Activated T-cell treated with anti-CD3 and anti-CD28 coated beads, Interleukin-2, amount 50 U/mL, for 24 hours (primary cell): ENCODE results near the gene GALNT10.

Experiments used
- DNase-seq: peaks from one replicate; pipeline ENCODE4 v3.0.0-alpha.2; 2020
- H3K27ac Mint-ChIP-seq: 2 replicates; pipeline ENCODE4 v1.8.0; 2020; ENCODE audit warnings: mild to moderate bottlenecking, mixed read lengths
- H3K27me3 Mint-ChIP-seq: 2 replicates; pipeline ENCODE4 v1.8.0; 2020; ENCODE audit warnings: mixed read lengths
- H3K36me3 Mint-ChIP-seq: 2 replicates; pipeline ENCODE4 v1.8.0; 2020; ENCODE audit warnings: low read depth, mixed read lengths
- H3K4me1 Mint-ChIP-seq: 2 replicates; pipeline ENCODE4 v1.8.0; 2020; ENCODE audit warnings: low read depth, mixed read lengths
- H3K4me3 Mint-ChIP-seq: 2 replicates; pipeline ENCODE4 v1.8.0; 2020; ENCODE audit warnings: mild to moderate bottlenecking, moderate library complexity, mixed read lengths
- H3K9me3 Mint-ChIP-seq: 2 replicates; pipeline ENCODE4 v1.8.0; 2020; ENCODE audit warnings: mixed read lengths

Gene GALNT10

GRCh38 chr5:154165886-154166285 is 24.6 kb upstream of the GALNT10 start:
- H3K4me1 Mint-ChIP-seq: no peaks in the 10 kb centered on the region
- no peak overlapping the region for H3K27ac Mint-ChIP-seq
- no peaks in the 10 kb centered on the region for H3K36me3 Mint-ChIP-seq
- no peaks in the 10 kb centered on the region for H3K9me3 Mint-ChIP-seq
- H3K4me3 Mint-ChIP-seq: no peak overlapping the region
- DNase-seq: no peak
- H3K27me3 Mint-ChIP-seq: peaks cover 35% of the 10 kb centered on the region

DNA sequence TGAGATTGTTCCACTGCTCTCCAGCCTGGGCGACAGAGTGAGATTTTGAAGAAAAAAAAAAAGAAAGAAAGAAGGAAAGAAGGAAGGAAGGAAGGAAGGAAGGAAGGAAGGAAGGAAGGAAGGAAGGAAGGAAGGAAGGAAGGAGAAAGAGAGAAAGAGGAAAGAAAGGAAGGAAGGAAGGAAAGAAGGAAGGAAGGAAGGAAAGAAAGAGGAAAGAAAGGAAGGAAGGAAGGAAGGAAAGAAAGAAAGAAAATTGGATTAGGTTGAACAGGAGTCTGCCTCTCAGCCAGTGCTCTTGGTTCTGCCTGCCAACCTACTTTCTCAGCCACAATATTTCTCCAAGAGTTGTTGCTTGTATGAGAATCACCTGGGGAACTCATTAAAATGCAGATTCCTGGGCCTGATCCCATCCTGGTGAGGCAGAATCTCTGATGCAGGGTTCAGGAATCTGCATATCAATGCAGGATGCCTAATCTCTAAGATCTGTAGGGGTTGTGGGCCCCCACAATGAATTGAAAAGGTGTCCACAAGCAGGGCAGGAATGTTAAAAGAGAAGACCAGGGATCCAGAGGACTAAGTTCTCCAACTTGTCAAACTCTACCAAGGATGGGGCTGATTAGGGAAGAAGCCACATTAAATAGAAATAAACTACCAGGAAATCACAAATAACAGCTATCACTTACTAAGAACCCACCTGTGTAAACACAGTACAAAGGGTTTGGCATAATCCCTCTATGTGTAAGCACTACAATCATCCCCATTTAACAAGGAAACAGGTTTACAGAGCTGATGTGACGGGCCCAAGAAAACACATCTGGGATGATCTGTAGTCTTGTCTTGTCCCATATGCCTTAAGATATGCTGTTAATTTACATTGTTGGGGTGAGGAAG is 23.4 kb upstream of the GALNT10 start:
- peaks cover 30% of the 10 kb centered on the region for H3K27me3 Mint-ChIP-seq
- H3K36me3 Mint-ChIP-seq: no peaks in the 10 kb centered on the region
- no peaks in the 10 kb centered on the region for H3K4me1 Mint-ChIP-seq
- H3K27ac Mint-ChIP-seq: no peak overlapping the region
- no peak for DNase-seq
- no peaks in the 10 kb centered on the region for H3K9me3 Mint-ChIP-seq
- H3K4me3 Mint-ChIP-seq: no peak overlapping the region

DNA sequence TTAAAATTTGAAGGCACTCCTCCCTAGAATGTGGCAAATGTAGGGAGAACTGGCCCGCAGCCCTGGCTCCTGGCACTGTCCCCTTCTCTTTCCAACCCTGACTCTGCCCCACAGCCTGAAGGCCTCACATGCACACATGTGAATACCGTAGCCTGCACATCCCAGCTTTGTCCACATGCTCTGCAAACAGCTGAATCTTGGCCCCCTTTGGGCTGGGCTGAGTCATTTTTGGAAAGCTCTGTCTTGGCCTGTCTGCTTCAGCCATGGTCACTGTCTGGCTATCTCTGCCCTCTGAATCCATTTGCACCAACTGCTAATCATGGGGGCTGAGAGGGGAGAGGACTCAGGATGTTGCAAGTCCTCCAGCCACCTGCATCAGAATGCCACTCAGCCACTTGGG is 22.1 kb upstream of the GALNT10 start:
- Mint-ChIP-seq H3K27me3 (peaks cover 24% of the 10 kb centered on the region), H3K4me3 (no peak overlapping the region), H3K36me3 (no peaks in the 10 kb centered on the region), H3K4me1 (no peaks in the 10 kb centered on the region), H3K9me3 (no peaks in the 10 kb centered on the region), H3K27ac (no peak overlapping the region)
- DNase-seq: no peak

GRCh38 chr5:154172785-154173184 is 17.7 kb upstream of the GALNT10 start:
- Mint-ChIP-seq H3K9me3 (no peaks in the 10 kb centered on the region), H3K27ac (no peak overlapping the region), H3K4me1 (no peaks in the 10 kb centered on the region), H3K36me3 (no peaks in the 10 kb centered on the region), H3K4me3 (no peak overlapping the region), H3K27me3 (no peaks in the 10 kb centered on the region)
- DNase-seq: no peak

DNA sequence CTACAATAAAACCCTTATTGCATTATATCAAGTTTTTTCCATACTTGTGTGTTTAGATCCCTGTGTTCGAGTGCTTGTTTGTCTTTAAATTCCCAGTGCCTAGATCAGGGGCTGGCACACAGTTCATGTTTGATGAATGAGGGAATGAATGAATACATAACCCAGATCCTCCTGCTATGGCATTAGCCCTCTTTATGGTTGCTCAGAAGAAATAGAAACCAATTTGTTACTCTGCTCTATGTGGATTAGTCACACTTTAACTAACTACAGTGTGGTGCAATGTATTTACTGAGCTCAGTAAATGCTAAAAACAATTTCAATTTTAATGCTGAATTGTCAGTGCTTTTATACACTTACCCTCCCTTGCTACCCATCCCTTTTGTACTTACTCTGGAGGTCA is 16.4 kb upstream of the GALNT10 start:
- H3K4me3 Mint-ChIP-seq: no peak overlapping the region
- H3K27me3 Mint-ChIP-seq: peaks cover 3% of the 10 kb centered on the region
- H3K36me3 Mint-ChIP-seq: no peaks in the 10 kb centered on the region
- DNase-seq: no peak
- no peaks in the 10 kb centered on the region for H3K9me3 Mint-ChIP-seq
- H3K4me1 Mint-ChIP-seq: no peaks in the 10 kb centered on the region
- no peak overlapping the region for H3K27ac Mint-ChIP-seq

GRCh38 chr5:154176181-154176580 is 14.4 kb upstream of the GALNT10 start:
- Mint-ChIP-seq H3K36me3 (no peaks in the 10 kb centered on the region), H3K27ac (no peak overlapping the region), H3K9me3 (no peaks in the 10 kb centered on the region), H3K4me3 (no peak overlapping the region), H3K27me3 (peaks cover 13% of the 10 kb centered on the region), H3K4me1 (no peaks in the 10 kb centered on the region)
- no peak for DNase-seq

DNA sequence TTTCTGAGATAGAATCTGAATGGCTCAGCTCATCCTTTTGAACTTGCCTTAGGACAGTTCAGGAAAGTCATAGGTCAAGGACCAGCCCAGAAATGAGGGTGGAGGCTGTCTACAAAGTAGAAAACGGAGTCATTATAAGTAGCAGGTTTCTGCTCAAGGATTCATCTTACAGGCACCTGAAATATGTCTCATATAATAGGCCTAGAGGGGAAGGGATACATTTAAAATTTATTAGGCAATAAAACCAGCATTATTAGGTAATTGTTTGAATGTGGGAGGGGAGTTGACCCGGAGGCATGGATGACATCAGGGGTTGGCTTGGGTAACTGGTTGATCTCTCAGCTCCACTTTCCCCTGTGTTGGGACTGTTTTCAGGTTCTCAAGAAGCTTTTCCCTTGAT is 11.9 kb upstream of the GALNT10 start:
- Mint-ChIP-seq H3K4me1 (no peaks in the 10 kb centered on the region), H3K27me3 (peaks cover 13% of the 10 kb centered on the region), H3K27ac (no peak overlapping the region), H3K4me3 (no peak overlapping the region), H3K36me3 (no peaks in the 10 kb centered on the region), H3K9me3 (no peaks in the 10 kb centered on the region)
- no peak for DNase-seq

- Mint-ChIP-seq H3K9me3 (no peaks in the 10 kb centered on the region), H3K27ac (no peak overlapping the region), H3K36me3 (no peaks in the 10 kb centered on the region), H3K4me3 (no peak overlapping the region), H3K27me3 (peaks cover 13% of the 10 kb centered on the region), H3K4me1 (no peaks in the 10 kb centered on the region)
- DNase-seq: peak; percentile 42
Observed at GRCh38 chr5:154179846-154180710, 10.5 kb upstream of the GALNT10 start.

DNA sequence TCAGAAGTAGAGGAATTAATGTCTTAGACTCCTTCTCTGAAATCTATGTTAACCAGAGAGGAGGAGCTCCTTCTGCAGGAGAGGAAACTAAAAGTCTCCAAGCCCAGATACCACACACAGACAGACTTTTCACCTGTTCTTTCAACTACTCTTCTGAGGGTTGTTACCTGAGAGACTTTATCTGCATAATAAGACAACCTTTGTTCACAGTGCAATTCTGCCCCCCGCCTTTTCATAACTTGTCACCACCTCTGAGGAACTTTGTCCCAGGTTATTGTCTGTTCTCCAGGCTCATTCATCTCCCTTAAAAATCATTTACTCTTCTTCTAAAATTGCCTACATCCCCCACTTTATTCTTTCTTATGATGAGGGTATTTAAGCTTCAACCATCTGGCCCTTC is 9.4 kb upstream of the GALNT10 start:
- no peak overlapping the region for H3K27ac Mint-ChIP-seq
- H3K36me3 Mint-ChIP-seq: no peaks in the 10 kb centered on the region
- H3K9me3 Mint-ChIP-seq: no peaks in the 10 kb centered on the region
- peaks cover 13% of the 10 kb centered on the region for H3K27me3 Mint-ChIP-seq
- no peaks in the 10 kb centered on the region for H3K4me1 Mint-ChIP-seq
- DNase-seq: no peak
- H3K4me3 Mint-ChIP-seq: no peak overlapping the region

GRCh38 chr5:154189256-154189818 is 1.2 kb upstream of the GALNT10 start:
- peak overlapping the region; percentile 72 for H3K27ac Mint-ChIP-seq
- peaks cover 38% of the 10 kb centered on the region for H3K4me1 Mint-ChIP-seq
- no peaks in the 10 kb centered on the region for H3K9me3 Mint-ChIP-seq
- peaks cover 19% of the 10 kb centered on the region for H3K36me3 Mint-ChIP-seq
- H3K4me3 Mint-ChIP-seq: peak overlapping the region; percentile 80
- H3K27me3 Mint-ChIP-seq: peaks cover 8% of the 10 kb centered on the region
- DNase-seq: no peak

DNA sequence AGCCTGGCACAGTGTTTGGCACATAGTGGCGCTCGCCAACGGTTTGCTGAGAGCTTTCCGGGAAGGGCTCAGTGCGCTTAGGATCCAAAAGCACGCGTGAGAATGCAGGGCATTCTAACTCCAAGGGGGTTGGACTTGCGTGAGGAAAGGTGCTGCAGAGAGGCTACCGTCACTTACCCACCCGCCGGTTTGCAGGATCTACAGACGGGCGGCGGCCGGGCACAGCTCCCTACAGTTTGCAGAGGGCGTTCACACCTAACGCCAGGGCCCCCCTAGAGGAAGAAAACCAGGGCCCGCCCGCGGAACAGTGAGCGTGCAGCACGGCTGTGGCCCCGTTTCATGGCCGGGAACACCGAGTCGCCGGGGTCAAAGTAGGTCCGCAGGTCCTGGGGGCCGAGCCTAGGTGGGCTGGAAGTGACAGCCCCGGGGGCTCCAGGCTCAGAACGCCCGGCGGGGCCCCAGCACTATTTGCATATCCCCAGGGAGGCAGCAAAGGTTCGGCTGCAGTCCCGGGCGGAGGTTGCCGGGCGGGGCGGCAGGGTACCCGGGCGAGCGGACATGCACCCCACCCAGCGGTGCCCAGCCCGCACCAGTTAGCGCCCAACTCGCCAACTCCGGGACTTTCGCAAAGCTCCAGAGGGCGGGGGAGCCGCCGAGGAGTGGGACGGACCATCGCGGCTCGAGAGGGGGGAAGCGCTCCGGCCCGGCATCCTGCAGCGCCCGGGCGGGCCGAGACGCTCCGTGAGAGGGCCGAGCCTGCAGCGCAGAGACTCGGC is 526 bp upstream of the GALNT10 start:
- Mint-ChIP-seq H3K27ac (peak overlapping the region; percentile 72), H3K4me3 (peak overlapping the region; percentile 80), H3K36me3 (peaks cover 24% of the 10 kb centered on the region), H3K9me3 (no peaks in the 10 kb centered on the region), H3K27me3 (peaks cover 8% of the 10 kb centered on the region), H3K4me1 (peaks cover 41% of the 10 kb centered on the region)
- DNase-seq: peak; percentile 88

GRCh38 chr5:154191467-154192261 is 1.1 kb downstream of the GALNT10 start:
- peak; percentile 38 for DNase-seq
- peak overlapping the region; percentile 91 for H3K4me3 Mint-ChIP-seq
- H3K9me3 Mint-ChIP-seq: no peaks in the 10 kb centered on the region
- peak overlapping the region; percentile 90 for H3K27ac Mint-ChIP-seq
- peaks cover 54% of the 10 kb centered on the region for H3K4me1 Mint-ChIP-seq
- H3K36me3 Mint-ChIP-seq: peaks cover 39% of the 10 kb centered on the region
- H3K27me3 Mint-ChIP-seq: peaks cover 8% of the 10 kb centered on the region

DNA sequence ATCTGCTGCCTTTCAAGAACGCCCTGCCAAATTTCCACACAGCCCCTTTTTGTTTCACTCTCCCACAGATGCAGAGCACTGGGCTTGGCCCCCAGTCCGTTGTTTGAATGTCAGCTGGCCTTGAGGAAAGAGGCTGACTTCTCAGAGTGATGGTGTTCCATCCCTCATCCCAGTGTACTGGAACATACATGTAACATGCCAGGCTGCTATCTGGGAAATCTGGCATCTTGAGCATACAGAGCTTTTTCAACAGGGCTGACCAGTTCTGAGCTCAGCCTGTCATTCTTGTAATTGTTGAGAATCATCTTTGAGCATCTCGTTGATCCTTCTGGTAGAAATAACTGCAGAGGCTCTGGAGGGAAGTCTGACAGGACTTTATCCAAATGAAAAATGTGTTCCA is 2.8 kb downstream of the GALNT10 start:
- no peak for DNase-seq
- Mint-ChIP-seq H3K9me3 (no peaks in the 10 kb centered on the region), H3K4me3 (no peak overlapping the region), H3K27ac (no peak overlapping the region), H3K27me3 (peaks cover 8% of the 10 kb centered on the region), H3K4me1 (peaks cover 70% of the 10 kb centered on the region), H3K36me3 (peaks cover 47% of the 10 kb centered on the region)
